Measurements from ENCODE around the gene ASCL5.

ASCL5 gene

GRCh38 chr1:201110616-201111015 is 16.4 kb downstream of the ASCL5 start:
- no peak for DNase-seq (ENCODE audit: low spot score)

- no peak for DNase-seq (ENCODE audit: low spot score)
Measured at GRCh38 chr1:201110138-201110537, 16.8 kb downstream of the ASCL5 start.

- no peak for DNase-seq (ENCODE audit: low spot score)
Measured at GRCh38 chr1:201109651-201110050, 17.3 kb downstream of the ASCL5 start.

- DNase-seq (ENCODE audit: low spot score) = no peak
Measured at GRCh38 chr1:201108614-201109013, 18.4 kb downstream of the ASCL5 start.

- DNase-seq (ENCODE audit: low spot score) = no peak
Measured at GRCh38 chr1:201105688-201106087, 21.3 kb downstream of the ASCL5 start.

- no peak for DNase-seq (ENCODE audit: low spot score)
Measured at GRCh38 chr1:201104141-201104540, 22.8 kb downstream of the ASCL5 start.

GRCh38 chr1:201103666-201104065 is 23.3 kb downstream of the ASCL5 start:
- DNase-seq (ENCODE audit: low spot score) = no peak

- DNase-seq (ENCODE audit: low spot score) = no peak
Measured at GRCh38 chr1:201100169-201100930, 26.6 kb downstream of the ASCL5 start.

- DNase-seq (ENCODE audit: low spot score) = no peak
Measured at GRCh38 chr1:201098992-201099677, 27.8 kb downstream of the ASCL5 start.

GRCh38 chr1:201096977-201097856 is 29.8 kb downstream of the ASCL5 start:
- no peak for DNase-seq (ENCODE audit: low spot score)

- DNase-seq (ENCODE audit: low spot score) = no peak
Measured at GRCh38 chr1:201096041-201096461, 30.9 kb downstream of the ASCL5 start.

- no peak for DNase-seq (ENCODE audit: low spot score)
Measured at GRCh38 chr1:201095581-201095980, 31.4 kb downstream of the ASCL5 start.

- DNase-seq (ENCODE audit: low spot score) = no peak
Measured at GRCh38 chr1:201094832-201095231, 32.2 kb downstream of the ASCL5 start.

GRCh38 chr1:201093962-201094361 is 33.0 kb downstream of the ASCL5 start:
- no peak for DNase-seq (ENCODE audit: low spot score)

GRCh38 chr1:201093561-201093960 is 33.4 kb downstream of the ASCL5 start:
- DNase-seq (ENCODE audit: low spot score) = no peak

GRCh38 chr1:201092738-201093137 is 34.2 kb downstream of the ASCL5 start:
- DNase-seq (ENCODE audit: low spot score) = no peak

GRCh38 chr1:201091256-201091655 is 35.7 kb downstream of the ASCL5 start:
- no peak for DNase-seq (ENCODE audit: low spot score)

GRCh38 chr1:201090541-201090940 is 36.4 kb downstream of the ASCL5 start:
- DNase-seq (ENCODE audit: low spot score) = no peak

- no peak for DNase-seq (ENCODE audit: low spot score)
Measured at GRCh38 chr1:201089596-201089995, 37.4 kb downstream of the ASCL5 start.

GRCh38 chr1:201088901-201089525 is 38.0 kb downstream of the ASCL5 start:
- DNase-seq (ENCODE audit: low spot score) = no peak

GRCh38 chr1:201088395-201088794 is 38.6 kb downstream of the ASCL5 start:
- no peak for DNase-seq (ENCODE audit: low spot score)

Measured in HuH-7 (cell line).